HUES48 (cell line): Measurements from ENCODE around the gene EVX1.

Experiments
- H3K27ac ChIP-seq: one replicate; pipeline ENCODE4 v1.7.0; 2013; ENCODE audit warnings: low read depth, low read length, inconsistent platforms
- H3K27me3 ChIP-seq: 2 replicates; pipeline ENCODE4 v1.6.1; 2013; ENCODE audit warnings: mild to moderate bottlenecking, low read length; ENCODE audit not compliant: control insufficient read depth, insufficient read depth
- H3K36me3 ChIP-seq: 2 replicates; pipeline ENCODE4 v1.6.1; 2013; ENCODE audit warnings: low read length; ENCODE audit not compliant: control insufficient read depth, insufficient read depth
- H3K4me1 ChIP-seq: 2 replicates; pipeline ENCODE4 v1.6.1; 2013; ENCODE audit warnings: mild to moderate bottlenecking, low read length; ENCODE audit not compliant: control insufficient read depth, insufficient read depth
- H3K4me3 ChIP-seq: 2 replicates; pipeline ENCODE4 v1.5.1; 2013; ENCODE audit warnings: mild to moderate bottlenecking, low read depth, low read length
- H3K9ac ChIP-seq: 2 replicates; pipeline ENCODE4 v1.6.1; 2013; ENCODE audit warnings: mild to moderate bottlenecking, low read depth, low read length, moderate library complexity
- H3K9me3 ChIP-seq: 2 replicates; pipeline ENCODE4 v1.6.1; 2013; ENCODE audit warnings: low read length; ENCODE audit not compliant: control insufficient read depth, insufficient read depth

Gene EVX1

GRCh38 chr7:27207348-27207985, 35.1 kb upstream of the EVX1 start:
- Histone ChIP-seq H3K27me3 (peaks cover 100% of the 10 kb centered on the region), H3K4me1 (peaks cover 4% of the 10 kb centered on the region; the same call in 1 of the 2 replicates), H3K4me3 (no peak overlapping the region), H3K9ac (no peak overlapping the region), H3K27ac (no peak overlapping the region), H3K9me3 (no peaks in the 10 kb centered on the region), H3K36me3 (no peaks in the 10 kb centered on the region)

GRCh38 chr7:27208998-27209397, 33.6 kb upstream of the EVX1 start:
- H3K27ac ChIP-seq, result no peak overlapping the region
- no peaks in the 10 kb centered on the region for H3K9me3 ChIP-seq
- H3K9ac ChIP-seq, result no peak overlapping the region
- peaks cover 19% of the 10 kb centered on the region for H3K4me1 ChIP-seq
- H3K4me3 ChIP-seq, result no peak overlapping the region
- H3K36me3 ChIP-seq, result no peaks in the 10 kb centered on the region
- H3K27me3 ChIP-seq, result peaks cover 100% of the 10 kb centered on the region

GRCh38 chr7:27209933-27210440, 32.6 kb upstream of the EVX1 start:
- H3K9ac ChIP-seq, result no peak overlapping the region
- H3K4me3 ChIP-seq, result no peak overlapping the region
- H3K9me3 ChIP-seq, result no peaks in the 10 kb centered on the region
- H3K4me1 ChIP-seq, result peaks cover 28% of the 10 kb centered on the region
- peaks cover 100% of the 10 kb centered on the region for H3K27me3 ChIP-seq
- no peaks in the 10 kb centered on the region for H3K36me3 ChIP-seq
- H3K27ac ChIP-seq, result no peak overlapping the region

- Histone ChIP-seq H3K9me3 (no peaks in the 10 kb centered on the region), H3K27ac (no peak overlapping the region), H3K4me3 (no peak overlapping the region), H3K27me3 (peaks cover 100% of the 10 kb centered on the region), H3K4me1 (peaks cover 30% of the 10 kb centered on the region), H3K36me3 (no peaks in the 10 kb centered on the region), H3K9ac (no peak overlapping the region)
These were observed 32.0 kb upstream of the EVX1 start for GRCh38 chr7:27210441-27211083.

GRCh38 chr7:27211084-27211446, 31.5 kb upstream of the EVX1 start:
- no peak overlapping the region for H3K4me3 ChIP-seq
- H3K9me3 ChIP-seq, result no peaks in the 10 kb centered on the region
- no peak overlapping the region for H3K27ac ChIP-seq

GRCh38 chr7:27211764-27212204, 30.8 kb upstream of the EVX1 start:
- Histone ChIP-seq H3K9me3 (no peaks in the 10 kb centered on the region), H3K27me3 (peaks cover 100% of the 10 kb centered on the region), H3K4me3 (no peak overlapping the region), H3K4me1 (peaks cover 34% of the 10 kb centered on the region), H3K36me3 (no peaks in the 10 kb centered on the region), H3K27ac (no peak overlapping the region), H3K9ac (no peak overlapping the region)

More at GRCh38 chr7:27211084-27211446, 31.5 kb upstream of the EVX1 start:
- Histone ChIP-seq H3K9ac (no peak overlapping the region), H3K36me3 (no peaks in the 10 kb centered on the region), H3K4me1 (peaks cover 29% of the 10 kb centered on the region), H3K27me3 (peaks cover 100% of the 10 kb centered on the region)

GRCh38 chr7:27212497-27213432, 29.8 kb upstream of the EVX1 start:
- Histone ChIP-seq H3K9me3 (no peaks in the 10 kb centered on the region), H3K4me1 (peaks cover 34% of the 10 kb centered on the region), H3K9ac (no peak overlapping the region), H3K27me3 (peaks cover 100% of the 10 kb centered on the region), H3K36me3 (no peaks in the 10 kb centered on the region), H3K27ac (no peak overlapping the region), H3K4me3 (no peak overlapping the region)

- Histone ChIP-seq H3K27me3 (peaks cover 99% of the 10 kb centered on the region), H3K4me1 (peaks cover 34% of the 10 kb centered on the region), H3K27ac (no peak overlapping the region), H3K4me3 (no peak overlapping the region; the same call in 1 of the 2 replicates), H3K9ac (no peak overlapping the region), H3K36me3 (no peaks in the 10 kb centered on the region), H3K9me3 (no peaks in the 10 kb centered on the region)
These were observed 29.0 kb upstream of the EVX1 start for GRCh38 chr7:27213433-27214238.

- Histone ChIP-seq H3K9me3 (no peaks in the 10 kb centered on the region), H3K4me1 (peaks cover 34% of the 10 kb centered on the region), H3K9ac (no peak overlapping the region), H3K4me3 (no peak overlapping the region), H3K36me3 (no peaks in the 10 kb centered on the region), H3K27ac (no peak overlapping the region), H3K27me3 (peaks cover 99% of the 10 kb centered on the region)
These were observed 28.2 kb upstream of the EVX1 start for GRCh38 chr7:27214239-27214950.

GRCh38 chr7:27215356-27215755, 27.2 kb upstream of the EVX1 start:
- Histone ChIP-seq H3K4me3 (no peak overlapping the region), H3K27ac (no peak overlapping the region), H3K9me3 (no peaks in the 10 kb centered on the region), H3K9ac (no peak overlapping the region), H3K36me3 (no peaks in the 10 kb centered on the region), H3K27me3 (peaks cover 99% of the 10 kb centered on the region), H3K4me1 (peaks cover 34% of the 10 kb centered on the region)
